ENCODE data around the gene LUZP2. TPM values are rescaled to one million over a fixed set of nuclear protein-coding genes. Genes with fewer than 3 reads are reported as not detected.

The LUZP2 gene
- total and polyA plus RNA-seq, 4 donors, result 0.05 TPM; not detected in 3

GRCh38 chr11:24617856-24618255 lies 121.0 kb downstream of the LUZP2 start (continued):
- TF ChIP-seq REST (IDR thresholded peaks at IDR 0.05) (no peak), GABPA (IDR thresholded peaks at IDR 0.05 in 1 of 2, conservative IDR thresholded peaks at IDR 0.05 in 1 of 2) (no peak), MAX (IDR thresholded peaks at IDR 0.05) (no peak), RXRA (IDR thresholded peaks at IDR 0.05) (no peak)

DNA sequence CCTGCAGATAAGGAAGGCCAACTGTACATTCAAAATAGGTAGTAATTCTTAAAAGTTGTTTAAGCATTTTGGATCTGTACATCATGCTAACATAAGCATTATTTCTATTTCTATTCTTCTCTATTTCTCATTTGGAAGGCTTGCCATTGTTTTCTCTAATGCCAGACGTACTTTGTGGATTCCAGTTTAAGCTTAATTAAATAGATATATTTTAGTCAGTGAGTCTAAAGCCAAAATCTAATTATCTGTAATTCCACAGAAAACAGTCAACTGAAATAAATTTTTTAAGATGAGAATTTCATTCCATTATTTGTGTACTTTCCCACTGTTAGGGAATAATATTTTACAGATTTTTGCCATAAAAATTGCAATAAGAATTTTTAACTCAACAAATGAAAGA lies 123.0 kb downstream of the LUZP2 start:
- H3K4me3 ChIP-seq (ENCODE audit: low read depth in 1 of 3, low read length in 3 of 3), result no peak overlapping the region
- H3K9ac ChIP-seq (ENCODE audit: low read depth in 1 of 2, low read length in 2 of 2), result no peak overlapping the region
- H3K27me3 ChIP-seq (ENCODE audit: control insufficient read depth in 4 of 4, insufficient read depth in 4 of 4, low read length in 3 of 4), result no peaks in the 10 kb centered on the region
- no peak overlapping the region for H3K27ac ChIP-seq (ENCODE audit: low read depth in 1 of 2, low read length in 2 of 2)
- 85% methylated on average over 1 of the region's 1 CpG for WGBS
- DNase-seq (ENCODE audit: low spot score), result no peak
- no peaks in the 10 kb centered on the region for H3K4me1 ChIP-seq (ENCODE audit: control insufficient read depth in 4 of 4, insufficient read depth in 4 of 4, low read length in 3 of 4)
- H3K9me3 ChIP-seq (ENCODE audit: control insufficient read depth in 4 of 4, low read length in 3 of 4), result no peaks in the 10 kb centered on the region
- TF ChIP-seq FOXA1 (IDR thresholded peaks at IDR 0.05), result no peak
- no peak for TF ChIP-seq GABPA (IDR thresholded peaks at IDR 0.05 in 1 of 2, conservative IDR thresholded peaks at IDR 0.05 in 1 of 2)
- TF ChIP-seq, protein P1, sequence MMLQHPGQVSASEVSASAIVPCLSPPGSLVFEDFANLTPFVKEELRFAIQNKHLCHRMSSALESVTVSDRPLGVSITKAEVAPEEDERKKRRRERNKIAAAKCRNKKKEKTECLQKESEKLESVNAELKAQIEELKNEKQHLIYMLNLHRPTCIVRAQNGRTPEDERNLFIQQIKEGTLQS (IDR thresholded peaks at IDR 0.05), result no peak
- TF ChIP-seq RXRA (IDR thresholded peaks at IDR 0.05), result no peak
- TF ChIP-seq TAF1 (conservative IDR thresholded peaks at IDR 0.05), result no peak
- no peak for TF ChIP-seq HNF4A (conservative IDR thresholded peaks at IDR 0.05)
- TF ChIP-seq SP1 (IDR thresholded peaks at IDR 0.05), result no peak
- no peak for TF ChIP-seq NR2F2 (IDR thresholded peaks at IDR 0.05)
- no peak for TF ChIP-seq CTCF (IDR thresholded peaks at IDR 0.05; ENCODE audit: low read depth, low read length, missing input control)
- no peak for TF ChIP-seq JUND (IDR thresholded peaks at IDR 0.05)
- no peak for TF ChIP-seq REST (IDR thresholded peaks at IDR 0.05)
- TF ChIP-seq, protein P2, sequence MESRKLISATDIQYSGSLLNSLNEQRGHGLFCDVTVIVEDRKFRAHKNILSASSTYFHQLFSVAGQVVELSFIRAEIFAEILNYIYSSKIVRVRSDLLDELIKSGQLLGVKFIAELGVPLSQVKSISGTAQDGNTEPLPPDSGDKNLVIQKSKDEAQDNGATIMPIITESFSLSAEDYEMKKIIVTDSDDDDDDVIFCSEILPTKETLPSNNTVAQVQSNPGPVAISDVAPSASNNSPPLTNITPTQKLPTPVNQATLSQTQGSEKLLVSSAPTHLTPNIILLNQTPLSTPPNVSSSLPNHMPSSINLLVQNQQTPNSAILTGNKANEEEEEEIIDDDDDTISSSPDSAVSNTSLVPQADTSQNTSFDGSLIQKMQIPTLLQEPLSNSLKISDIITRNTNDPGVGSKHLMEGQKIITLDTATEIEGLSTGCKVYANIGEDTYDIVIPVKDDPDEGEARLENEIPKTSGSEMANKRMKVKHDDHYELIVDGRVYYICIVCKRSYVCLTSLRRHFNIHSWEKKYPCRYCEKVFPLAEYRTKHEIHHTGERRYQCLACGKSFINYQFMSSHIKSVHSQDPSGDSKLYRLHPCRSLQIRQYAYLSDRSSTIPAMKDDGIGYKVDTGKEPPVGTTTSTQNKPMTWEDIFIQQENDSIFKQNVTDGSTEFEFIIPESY (IDR thresholded peaks at IDR 0.05), result no peak
- no peak for TF ChIP-seq RAD21 (IDR thresholded peaks at IDR 0.05)
- TF ChIP-seq YY1 (IDR thresholded peaks at IDR 0.05), result no peak
- TF ChIP-seq FOXA2 (IDR thresholded peaks at IDR 0.05), result no peak
- TF ChIP-seq EGR1 (IDR thresholded peaks at IDR 0.05; ENCODE audit: low read depth in 2 of 2), result no peak
- H3K36me3 ChIP-seq (ENCODE audit: control insufficient read depth in 4 of 4, insufficient read depth in 3 of 4, low read depth in 1 of 4, low read length in 3 of 4), result no peaks in the 10 kb centered on the region

Measured in liver (tissue), 9 donors.